GM12874 (cell line): ENCODE results near the gene RADIL.

ENCODE experiments used
- TF ChIP-seq, protein P1 (sequence below): IDR thresholded peaks from 2 replicates; pipeline ENCODE4 v1.5.1; 2011; ENCODE audit warnings: low read depth, mild to moderate bottlenecking, control low read depth, low read length, moderate library complexity; ENCODE audit not compliant: insufficient read depth

RADIL gene

DNA sequence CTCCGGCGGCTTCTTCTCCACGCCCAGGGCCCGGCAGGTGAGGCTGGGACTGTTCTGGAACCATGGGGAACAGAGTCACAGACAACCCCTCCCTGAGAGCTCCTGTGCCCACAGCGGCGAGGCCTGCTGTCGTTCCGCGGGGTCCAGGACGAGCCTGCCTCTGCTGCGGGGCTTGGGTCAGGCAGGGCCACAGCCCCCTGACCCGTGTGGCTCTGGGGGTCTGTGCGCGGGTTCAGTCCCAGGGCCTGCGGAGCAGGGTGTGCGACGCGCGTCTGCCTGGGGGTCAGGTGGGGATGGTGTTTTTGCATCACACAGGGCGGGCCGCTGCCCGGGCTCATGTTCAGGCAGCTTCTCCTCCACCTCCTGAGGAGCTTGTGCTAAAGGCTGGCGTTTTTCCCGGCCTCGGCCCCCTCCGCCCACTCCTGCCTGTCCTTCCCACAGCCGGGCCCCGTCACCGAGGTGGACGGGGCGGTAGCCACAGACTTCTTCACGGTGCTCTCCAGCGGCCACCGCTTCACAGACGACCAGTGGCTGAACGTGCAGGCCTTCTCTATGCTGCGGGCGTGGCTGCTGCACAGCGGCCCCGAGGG lies 99.7 kb downstream of the RADIL start:
- TF ChIP-seq, protein P1, sequence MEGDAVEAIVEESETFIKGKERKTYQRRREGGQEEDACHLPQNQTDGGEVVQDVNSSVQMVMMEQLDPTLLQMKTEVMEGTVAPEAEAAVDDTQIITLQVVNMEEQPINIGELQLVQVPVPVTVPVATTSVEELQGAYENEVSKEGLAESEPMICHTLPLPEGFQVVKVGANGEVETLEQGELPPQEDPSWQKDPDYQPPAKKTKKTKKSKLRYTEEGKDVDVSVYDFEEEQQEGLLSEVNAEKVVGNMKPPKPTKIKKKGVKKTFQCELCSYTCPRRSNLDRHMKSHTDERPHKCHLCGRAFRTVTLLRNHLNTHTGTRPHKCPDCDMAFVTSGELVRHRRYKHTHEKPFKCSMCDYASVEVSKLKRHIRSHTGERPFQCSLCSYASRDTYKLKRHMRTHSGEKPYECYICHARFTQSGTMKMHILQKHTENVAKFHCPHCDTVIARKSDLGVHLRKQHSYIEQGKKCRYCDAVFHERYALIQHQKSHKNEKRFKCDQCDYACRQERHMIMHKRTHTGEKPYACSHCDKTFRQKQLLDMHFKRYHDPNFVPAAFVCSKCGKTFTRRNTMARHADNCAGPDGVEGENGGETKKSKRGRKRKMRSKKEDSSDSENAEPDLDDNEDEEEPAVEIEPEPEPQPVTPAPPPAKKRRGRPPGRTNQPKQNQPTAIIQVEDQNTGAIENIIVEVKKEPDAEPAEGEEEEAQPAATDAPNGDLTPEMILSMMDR = no peak

- TF ChIP-seq, protein P1 = no peak
Measured at GRCh38 chr7:4783292-4783652, 100.2 kb downstream of the RADIL start.

DNA sequence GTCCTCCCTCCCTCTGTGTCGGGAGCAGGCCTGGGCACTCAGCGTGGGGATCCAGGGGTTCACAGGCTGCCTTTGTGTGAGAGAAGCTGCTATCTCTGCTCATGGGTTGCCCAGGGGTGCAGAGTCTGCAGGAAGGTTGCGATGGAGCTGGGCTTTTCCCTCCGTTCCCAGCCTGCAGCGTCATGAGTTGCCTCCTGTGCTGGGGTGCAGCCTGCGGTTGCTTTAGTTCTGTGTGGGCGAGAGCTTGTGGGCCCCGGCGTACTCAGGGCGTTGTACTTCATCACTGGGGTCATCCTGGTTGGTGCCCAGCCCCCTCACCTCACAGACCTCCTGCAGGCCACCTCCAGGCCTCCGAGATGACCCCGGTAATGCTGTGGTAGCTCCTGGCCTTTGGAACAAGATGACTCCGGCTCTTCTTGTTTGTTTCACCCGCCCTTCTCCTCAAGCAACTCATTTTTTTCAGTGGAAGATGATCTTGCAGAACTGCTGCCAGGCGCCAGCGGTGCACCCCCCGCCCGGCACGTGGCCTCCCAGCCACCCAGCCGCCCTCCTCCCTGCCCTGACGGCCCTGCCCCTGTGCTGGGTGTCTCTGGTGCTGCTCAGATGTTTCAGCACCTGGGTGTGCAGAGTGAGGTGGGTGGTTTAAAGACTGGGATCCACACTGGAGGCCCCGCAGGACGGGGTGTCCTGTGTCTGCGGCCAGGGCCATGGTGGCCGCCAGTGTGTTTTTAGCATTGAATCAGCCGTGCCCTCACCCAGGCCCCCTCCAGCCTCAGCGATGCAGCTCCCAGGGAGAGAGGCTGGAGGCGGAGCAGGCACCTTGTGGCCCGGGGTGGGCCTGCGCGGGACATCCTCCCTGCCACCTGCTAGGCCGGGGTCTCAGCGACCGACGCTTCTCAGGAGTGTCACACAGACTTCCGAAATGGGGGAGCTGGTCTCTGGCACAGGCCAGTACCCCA lies 100.9 kb downstream of the RADIL start:
- TF ChIP-seq, protein P1 = no peak

DNA sequence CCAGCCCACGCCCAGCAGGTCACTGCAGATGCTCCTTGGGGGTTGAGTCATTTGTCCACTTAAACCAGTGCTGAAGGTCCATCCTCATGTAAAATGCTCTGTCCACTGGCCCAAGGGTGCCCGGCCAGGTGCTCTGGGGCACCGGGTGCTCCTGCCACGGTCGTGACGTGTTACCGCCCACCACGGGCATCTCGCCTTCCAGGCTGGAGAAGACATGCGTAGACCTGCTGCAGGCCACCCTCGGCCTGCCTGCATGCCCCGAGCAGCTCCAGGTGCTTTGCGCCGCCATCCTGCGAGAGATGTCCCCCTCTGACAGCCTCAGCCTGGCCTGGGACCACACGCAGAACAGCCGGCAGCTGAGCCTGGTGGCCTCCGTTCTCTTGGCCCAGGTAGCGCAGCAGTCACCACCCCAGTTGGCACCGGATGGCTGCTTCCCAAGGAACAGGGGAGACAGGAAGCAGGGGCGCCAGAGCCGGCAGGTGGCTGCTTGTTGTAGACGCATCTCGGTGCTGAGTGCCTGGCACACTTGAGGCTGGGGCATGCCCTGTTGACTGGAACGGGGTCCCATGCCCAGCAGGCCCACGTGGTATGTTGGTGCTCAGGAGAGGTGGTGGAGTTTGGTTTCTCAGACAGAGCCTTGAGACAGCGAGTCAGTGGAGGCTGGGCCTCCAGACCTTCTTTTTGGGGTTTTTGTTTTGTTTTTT lies 102.0 kb downstream of the RADIL start:
- TF ChIP-seq, protein P1 = no peak

DNA sequence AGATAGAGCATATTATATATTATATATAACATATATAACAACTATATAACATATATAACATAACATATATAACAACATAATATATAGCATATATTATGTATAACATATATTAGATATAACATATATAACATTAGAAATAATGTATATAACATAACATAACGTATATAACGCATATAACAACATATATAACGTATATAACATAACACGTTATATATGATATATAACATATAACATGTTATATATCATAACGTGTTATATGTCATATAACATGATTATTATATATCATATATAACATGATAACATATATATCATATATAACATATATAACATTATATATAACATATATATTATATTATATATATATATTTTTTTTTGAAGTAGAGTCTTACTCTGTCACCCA lies 104.4 kb downstream of the RADIL start:
- TF ChIP-seq, protein P1 = no peak

- TF ChIP-seq, protein P1 = no peak
Measured at GRCh38 chr7:4775848-4776623, 107.5 kb downstream of the RADIL start.
